Neural progenitor cell (in vitro differentiated cells): ENCODE data around the gene WNT2.

Experiments
- CTCF ChIP-seq: fragments of 200-600 bp; sonication (generic); IDR thresholded peaks from 2 replicates; pipeline ENCODE4 v1.5.1; 2017; ENCODE audit warnings: antibody characterized with exemption, mild to moderate bottlenecking
- EZH2 ChIP-seq: fragments of 200-600 bp; sonication (generic); IDR thresholded peaks from 2 replicates; pipeline ENCODE4 v1.6.1; 2017; ENCODE audit warnings: antibody characterized with exemption, mild to moderate bottlenecking, moderate library complexity

- no peak for TF ChIP-seq CTCF
- no peak for TF ChIP-seq EZH2
Measured at GRCh38 chr7:117243390-117243789, 79.5 kb downstream of the WNT2 start.
